Fibroblast of the aortic adventitia (primary cell): Measurements from ENCODE around the gene AMPD2. TPM values are rescaled to one million over a fixed set of nuclear protein-coding genes. Genes with fewer than 3 reads are reported as not detected.

Experiments
- DNase-seq: peaks from one replicate; pipeline ENCODE4 v3.0.0-alpha.2; 2010; ENCODE audit warnings: low read depth
- H3K4me3 ChIP-seq: 2 replicates; pipeline ENCODE4 v1.5.1; 2011; ENCODE audit warnings: low read depth, mild to moderate bottlenecking, control low read depth, low read length, moderate library complexity
- CTCF ChIP-seq: IDR thresholded peaks from 2 replicates; pipeline ENCODE4 v1.5.1; 2011; ENCODE audit warnings: mild to moderate bottlenecking, low read length, control low read depth, inconsistent platforms; ENCODE audit not compliant: insufficient read depth
- total RNA-seq: library from RNA; depleted of rRNA; stranded (reverse); fragments of >200 nt; gene quantifications from 2 replicates; pipeline ENCODE4 v1.2.3, GENCODE V29; 2012; ENCODE audit warnings: low replicate concordance

The AMPD2 gene
- total RNA-seq, 1 donor = 67.2 TPM

DNA sequence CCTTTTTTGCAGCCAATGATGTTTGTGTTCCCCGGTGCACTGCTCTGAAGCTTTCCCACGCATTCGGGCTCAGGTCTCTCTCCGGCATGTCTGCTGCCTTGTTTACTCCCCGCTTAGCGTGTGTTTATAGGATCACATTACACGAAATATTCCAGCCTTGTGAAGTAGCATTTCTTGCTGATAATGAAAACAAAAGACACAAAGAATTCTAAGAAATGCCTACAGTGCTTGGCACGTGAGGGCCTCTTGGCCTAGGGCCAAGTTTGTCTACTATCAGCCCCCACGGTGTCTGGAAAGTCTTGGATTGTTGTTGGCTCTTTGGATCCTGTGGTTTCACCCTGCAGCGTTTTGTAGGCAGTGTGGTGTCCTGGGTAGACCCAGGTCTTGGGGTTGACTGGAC is 25.0 kb downstream of the AMPD2 start:
- no peak for TF ChIP-seq CTCF
- DNase-seq = no peak

DNA sequence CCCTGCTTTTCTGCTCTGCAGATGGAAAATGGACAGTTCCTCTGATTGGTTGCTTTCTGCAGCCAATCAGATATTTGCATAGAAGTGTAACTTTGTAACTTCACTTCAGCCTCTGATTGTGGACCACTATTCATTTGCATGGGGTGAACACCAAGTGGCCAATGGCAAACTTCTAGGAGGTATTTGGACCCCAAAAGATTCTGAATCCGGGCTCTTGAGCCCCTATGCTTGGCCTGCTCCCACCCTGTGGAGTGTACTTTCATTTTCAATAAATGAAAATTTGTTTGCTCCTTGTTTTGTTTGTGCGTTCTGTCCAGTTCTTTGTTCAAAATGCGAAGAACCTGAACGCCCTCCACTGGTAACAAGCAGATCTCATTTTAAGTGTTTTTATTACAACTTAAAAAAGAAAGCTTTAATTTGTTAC is 29.9 kb downstream of the AMPD2 start:
- peak overlapping the region; percentile 47 for H3K4me3 ChIP-seq
- peak; percentile 58 for TF ChIP-seq CTCF

More for the DNA sequence above, 25.0 kb downstream of the AMPD2 start:
- H3K4me3 ChIP-seq = no peak overlapping the region

DNA sequence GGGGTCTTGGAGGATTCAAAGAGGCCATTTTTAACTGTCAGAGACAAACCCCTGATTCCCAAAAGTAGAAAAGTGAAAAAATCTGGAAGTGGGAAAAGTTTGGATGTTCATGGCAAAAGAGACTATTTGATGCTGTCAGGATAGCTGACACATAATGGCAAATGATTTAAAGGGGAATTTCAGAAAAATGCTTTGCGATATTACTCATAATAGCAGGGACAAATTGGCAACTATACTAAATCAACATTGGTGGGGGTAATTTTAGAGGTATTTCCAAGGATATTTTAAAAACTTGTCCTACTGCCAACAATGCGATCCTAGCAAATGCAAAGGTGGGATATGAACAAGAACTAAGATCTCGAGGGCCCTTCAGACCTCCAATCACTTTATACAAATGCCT is 31.0 kb downstream of the AMPD2 start:
- H3K4me3 ChIP-seq = no peak overlapping the region
- DNase-seq = peak; percentile 51
- no peak for TF ChIP-seq CTCF

More for the DNA sequence above, 29.9 kb downstream of the AMPD2 start:
- DNase-seq = peak; percentile 75

- no peak for DNase-seq
- TF ChIP-seq CTCF = no peak
- H3K4me3 ChIP-seq = no peak overlapping the region
These were observed 32.8 kb downstream of the AMPD2 start for GRCh38 chr1:109652402-109652801.

- no peak for DNase-seq
- TF ChIP-seq CTCF = no peak
- H3K4me3 ChIP-seq = no peak overlapping the region
These were observed 33.7 kb downstream of the AMPD2 start for GRCh38 chr1:109653306-109653705.

GRCh38 chr1:109654519-109654918 is 34.9 kb downstream of the AMPD2 start:
- TF ChIP-seq CTCF = no peak
- no peak for DNase-seq
- no peak overlapping the region for H3K4me3 ChIP-seq
